ENCODE measurements around the gene ABCA13. TPM values are rescaled to one million over a fixed set of nuclear protein-coding genes. Genes with fewer than 3 reads are reported as not detected.
A peak's percentile ranks its signal among the peaks of the same experiment; 100 is the strongest.

ABCA13 gene
- total RNA-seq, 1 donor, result 0.21 TPM

GRCh38 chr7:48384180-48384752 lies 213.0 kb downstream of the ABCA13 start:
- Histone ChIP-seq H3K27me3 (ENCODE audit: insufficient read depth, low read length) (no peaks in the 10 kb centered on the region), H3K9me3 (ENCODE audit: low read depth, low read length) (no peaks in the 10 kb centered on the region), H3K4me1 (ENCODE audit: insufficient read depth, low read length) (peaks cover 13% of the 10 kb centered on the region)

DNA sequence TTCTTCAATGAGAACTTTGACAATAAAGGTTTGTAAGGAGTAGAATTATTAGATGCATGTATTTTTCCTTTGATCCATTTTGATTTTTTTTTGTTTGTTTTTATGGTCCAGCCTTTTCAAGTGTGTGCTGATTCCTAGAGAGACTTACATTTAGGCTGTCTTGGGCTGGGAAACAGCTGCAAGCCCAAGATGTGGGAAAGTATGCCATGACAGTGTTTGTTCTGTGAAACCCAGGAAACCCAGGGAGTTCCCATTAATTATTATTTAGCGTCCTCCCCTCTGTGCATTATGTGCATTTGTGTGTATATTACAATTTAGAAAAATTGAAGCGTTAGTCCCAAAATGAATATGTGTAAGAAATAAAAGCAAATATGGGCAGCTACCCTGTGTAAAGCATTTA lies 216.7 kb downstream of the ABCA13 start:
- Histone ChIP-seq H3K4me1 (ENCODE audit: insufficient read depth, low read length) (peaks cover 46% of the 10 kb centered on the region), H3K27me3 (ENCODE audit: insufficient read depth, low read length) (no peaks in the 10 kb centered on the region), H3K4me3 (ENCODE audit: low read length) (no peak overlapping the region), H3K9me3 (ENCODE audit: low read depth, low read length) (no peaks in the 10 kb centered on the region)

More at GRCh38 chr7:48384180-48384752, 213.0 kb downstream of the ABCA13 start:
- no peak overlapping the region for H3K4me3 ChIP-seq (ENCODE audit: low read length)

- Histone ChIP-seq H3K4me1 (ENCODE audit: insufficient read depth, low read length) (peaks cover 47% of the 10 kb centered on the region), H3K9me3 (ENCODE audit: low read depth, low read length) (no peaks in the 10 kb centered on the region), H3K27me3 (ENCODE audit: insufficient read depth, low read length) (no peaks in the 10 kb centered on the region), H3K4me3 (ENCODE audit: low read length) (no peak overlapping the region)
Observed at GRCh38 chr7:48388911-48389310, 217.7 kb downstream of the ABCA13 start.

- no peaks in the 10 kb centered on the region for H3K27me3 ChIP-seq (ENCODE audit: insufficient read depth, low read length)
- H3K4me1 ChIP-seq (ENCODE audit: insufficient read depth, low read length), result peaks cover 47% of the 10 kb centered on the region
- H3K4me3 ChIP-seq (ENCODE audit: low read length), result no peak overlapping the region
- H3K9me3 ChIP-seq (ENCODE audit: low read depth, low read length), result no peaks in the 10 kb centered on the region
Observed at GRCh38 chr7:48389977-48390376, 218.7 kb downstream of the ABCA13 start.

- Histone ChIP-seq H3K4me1 (ENCODE audit: insufficient read depth, low read length) (peaks cover 47% of the 10 kb centered on the region), H3K4me3 (ENCODE audit: low read length) (peak overlapping the region; percentile 15), H3K27me3 (ENCODE audit: insufficient read depth, low read length) (no peaks in the 10 kb centered on the region), H3K9me3 (ENCODE audit: low read depth, low read length) (no peaks in the 10 kb centered on the region)
Observed at GRCh38 chr7:48390388-48391327, 219.4 kb downstream of the ABCA13 start.

DNA sequence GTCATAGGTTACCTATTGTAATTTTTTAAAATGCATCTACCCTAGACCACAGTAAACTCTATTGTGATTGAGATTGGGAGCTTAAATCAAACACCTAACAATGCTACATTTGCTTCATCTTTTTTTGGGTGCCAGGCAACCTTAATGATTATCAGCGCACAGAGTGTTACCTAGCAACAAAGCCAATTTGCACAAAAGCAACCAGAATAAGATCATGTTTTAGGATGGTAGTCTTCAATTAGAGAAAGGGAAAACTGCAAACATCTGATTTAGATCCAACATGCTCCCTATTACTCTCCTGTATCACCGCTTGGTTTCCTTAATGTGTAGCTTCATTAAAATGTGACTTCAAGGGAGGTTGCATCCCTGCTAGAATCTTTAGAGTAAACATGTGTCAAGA lies 226.9 kb downstream of the ABCA13 start:
- H3K9me3 ChIP-seq (ENCODE audit: low read depth, low read length), result no peaks in the 10 kb centered on the region
- no peaks in the 10 kb centered on the region for H3K4me1 ChIP-seq (ENCODE audit: insufficient read depth, low read length)
- no peaks in the 10 kb centered on the region for H3K27me3 ChIP-seq (ENCODE audit: insufficient read depth, low read length)
- no peak overlapping the region for H3K4me3 ChIP-seq (ENCODE audit: low read length)

GRCh38 chr7:48402721-48403120 lies 231.5 kb downstream of the ABCA13 start:
- no peaks in the 10 kb centered on the region for H3K9me3 ChIP-seq (ENCODE audit: low read depth, low read length)

GRCh38 chr7:48408731-48409130 lies 237.5 kb downstream of the ABCA13 start:
- Histone ChIP-seq H3K4me3 (ENCODE audit: low read length) (no peak overlapping the region), H3K9me3 (ENCODE audit: low read depth, low read length) (no peaks in the 10 kb centered on the region), H3K4me1 (ENCODE audit: insufficient read depth, low read length) (no peaks in the 10 kb centered on the region), H3K27me3 (ENCODE audit: insufficient read depth, low read length) (no peaks in the 10 kb centered on the region)

More at GRCh38 chr7:48402721-48403120, 231.5 kb downstream of the ABCA13 start:
- H3K27me3 ChIP-seq (ENCODE audit: insufficient read depth, low read length), result no peaks in the 10 kb centered on the region
- H3K4me3 ChIP-seq (ENCODE audit: low read length), result no peak overlapping the region
- no peaks in the 10 kb centered on the region for H3K4me1 ChIP-seq (ENCODE audit: insufficient read depth, low read length)

DNA sequence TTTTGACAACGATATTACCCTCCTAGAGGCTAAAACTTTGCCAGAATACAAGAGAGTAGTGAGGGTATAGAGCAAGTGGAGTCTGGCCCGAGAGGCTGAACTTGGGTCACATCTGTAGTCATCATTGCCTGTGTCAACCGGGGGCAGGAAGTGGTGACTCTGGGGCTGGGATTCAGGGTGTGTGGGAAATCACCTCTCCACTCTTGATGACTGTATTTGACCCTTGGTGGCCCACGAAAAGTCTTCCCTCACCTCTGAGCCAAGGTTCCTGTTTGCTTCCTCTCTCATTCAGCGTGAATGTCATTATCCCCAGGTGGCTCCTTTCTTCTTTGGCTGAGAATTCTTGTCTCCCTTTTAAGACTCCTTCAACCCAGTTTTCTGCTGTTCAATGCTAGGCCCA lies 240.4 kb downstream of the ABCA13 start:
- Histone ChIP-seq H3K9me3 (ENCODE audit: low read depth, low read length) (no peaks in the 10 kb centered on the region), H3K27me3 (ENCODE audit: insufficient read depth, low read length) (no peaks in the 10 kb centered on the region), H3K4me1 (ENCODE audit: insufficient read depth, low read length) (no peaks in the 10 kb centered on the region), H3K4me3 (ENCODE audit: low read length) (no peak overlapping the region)

DNA sequence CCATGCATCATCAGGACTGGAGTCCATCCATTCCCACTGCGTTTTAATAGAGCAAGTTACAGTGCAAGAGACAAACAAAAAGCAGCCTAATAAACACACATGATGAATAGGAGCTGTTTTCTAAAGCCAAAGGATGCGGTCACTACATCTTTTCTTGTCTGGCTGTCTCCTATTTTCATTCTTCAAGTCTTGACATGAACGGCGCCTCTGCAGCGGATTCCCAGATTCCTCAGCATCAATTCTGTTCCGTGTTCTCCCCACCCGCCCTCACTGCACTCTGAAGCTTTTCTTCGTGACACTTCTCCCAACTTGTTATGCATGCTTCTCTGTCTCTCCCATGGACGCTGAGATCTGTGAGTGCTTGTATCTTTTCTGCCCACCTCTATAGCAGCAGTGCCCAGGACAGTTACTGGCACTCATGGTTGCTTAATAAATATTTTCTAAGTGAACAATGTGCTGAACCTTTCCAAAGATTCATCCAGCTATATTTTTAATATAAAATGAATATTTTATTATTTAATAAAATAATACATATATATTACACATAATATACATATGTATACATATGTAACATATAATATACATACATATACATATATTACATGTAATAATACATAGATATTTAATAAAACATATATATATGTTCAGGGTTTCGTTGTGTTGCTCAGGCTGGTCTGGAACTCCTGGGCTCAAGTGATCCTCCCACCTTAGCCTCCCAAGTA lies 242.9 kb downstream of the ABCA13 start:
- Histone ChIP-seq H3K4me3 (ENCODE audit: low read length) (no peak overlapping the region), H3K9me3 (ENCODE audit: low read depth, low read length) (no peaks in the 10 kb centered on the region), H3K4me1 (ENCODE audit: insufficient read depth, low read length) (no peaks in the 10 kb centered on the region), H3K27me3 (ENCODE audit: insufficient read depth, low read length) (no peaks in the 10 kb centered on the region)

DNA sequence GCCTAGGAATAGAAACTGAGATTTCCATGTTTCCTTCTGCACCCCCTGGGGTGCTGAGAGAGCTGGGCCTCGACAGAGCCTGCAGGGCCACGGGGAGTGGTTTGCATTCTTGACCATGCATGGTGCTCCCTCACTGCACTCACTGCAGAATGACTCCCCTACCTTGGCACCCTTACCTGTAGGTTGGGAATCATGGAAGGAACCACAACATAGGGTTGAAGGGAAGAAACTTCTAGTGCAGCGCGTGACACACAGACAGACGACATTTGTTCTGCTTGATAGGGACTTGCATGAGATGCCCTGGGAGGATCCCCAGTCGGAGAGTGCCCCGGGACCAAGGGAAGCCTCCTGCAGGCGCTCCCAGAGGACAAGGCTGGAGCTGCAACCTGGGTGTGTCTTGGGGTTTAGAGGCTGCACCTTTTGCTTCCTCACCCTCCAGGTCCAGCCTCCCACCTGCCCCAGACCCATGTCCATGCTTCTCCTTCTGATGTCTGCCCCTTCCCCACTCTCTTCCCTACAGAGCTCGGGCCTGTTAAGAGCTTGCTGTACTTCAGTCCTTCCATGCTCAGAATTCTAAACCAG lies 245.2 kb downstream of the ABCA13 start:
- H3K27me3 ChIP-seq (ENCODE audit: insufficient read depth, low read length), result no peaks in the 10 kb centered on the region
- H3K9me3 ChIP-seq (ENCODE audit: low read depth, low read length), result no peaks in the 10 kb centered on the region
- H3K4me3 ChIP-seq (ENCODE audit: low read length), result no peak overlapping the region
- no peaks in the 10 kb centered on the region for H3K4me1 ChIP-seq (ENCODE audit: insufficient read depth, low read length)

- Histone ChIP-seq H3K4me1 (ENCODE audit: insufficient read depth, low read length) (no peaks in the 10 kb centered on the region), H3K4me3 (ENCODE audit: low read length) (no peak overlapping the region), H3K27me3 (ENCODE audit: insufficient read depth, low read length) (no peaks in the 10 kb centered on the region), H3K9me3 (ENCODE audit: low read depth, low read length) (no peaks in the 10 kb centered on the region)
Observed at GRCh38 chr7:48419401-48419800, 248.1 kb downstream of the ABCA13 start.

DNA sequence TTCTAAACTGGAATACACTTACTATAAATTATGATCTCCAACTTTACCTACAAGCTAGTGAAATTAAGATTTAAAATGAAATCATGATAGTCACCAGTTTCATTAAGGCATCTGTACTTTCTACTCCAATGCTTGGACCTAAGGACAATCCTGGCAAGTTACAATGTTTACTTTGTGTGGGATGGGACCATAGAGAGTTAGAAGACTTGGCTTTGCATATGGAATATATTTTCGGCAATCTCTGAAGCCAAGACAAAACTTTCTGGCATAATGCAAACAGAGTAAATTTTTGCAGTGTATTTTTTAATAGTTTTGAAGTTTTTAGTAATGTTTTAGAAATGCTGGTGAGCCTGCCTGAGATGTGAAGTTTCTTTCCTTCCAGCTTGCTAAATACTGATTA lies 248.9 kb downstream of the ABCA13 start:
- Histone ChIP-seq H3K27me3 (ENCODE audit: insufficient read depth, low read length) (no peaks in the 10 kb centered on the region), H3K4me3 (ENCODE audit: low read length) (no peak overlapping the region), H3K4me1 (ENCODE audit: insufficient read depth, low read length) (no peaks in the 10 kb centered on the region), H3K9me3 (ENCODE audit: low read depth, low read length) (no peaks in the 10 kb centered on the region)

DNA sequence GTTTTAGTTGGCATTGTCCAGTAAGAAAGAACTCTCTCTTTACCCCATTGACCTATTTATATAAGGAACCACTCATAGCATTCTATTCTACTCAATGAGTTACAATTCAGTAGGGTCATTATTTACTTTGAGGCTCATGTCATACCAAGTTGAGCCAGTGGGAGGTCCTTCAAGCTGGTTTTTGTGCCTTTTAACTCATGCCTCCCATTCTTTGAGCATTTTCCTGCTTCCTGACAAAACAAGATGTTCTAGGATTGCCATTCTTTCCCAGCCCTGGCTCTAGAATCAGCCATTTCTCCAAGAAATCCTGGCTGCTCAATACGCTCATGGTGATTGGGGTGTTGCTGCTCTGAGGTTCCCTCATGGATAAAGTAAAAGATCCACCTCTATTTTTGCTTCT lies 250.1 kb downstream of the ABCA13 start:
- no peaks in the 10 kb centered on the region for H3K4me1 ChIP-seq (ENCODE audit: insufficient read depth, low read length)
- no peaks in the 10 kb centered on the region for H3K27me3 ChIP-seq (ENCODE audit: insufficient read depth, low read length)
- H3K9me3 ChIP-seq (ENCODE audit: low read depth, low read length), result no peaks in the 10 kb centered on the region
- no peak overlapping the region for H3K4me3 ChIP-seq (ENCODE audit: low read length)

GRCh38 chr7:48424731-48425130 lies 253.5 kb downstream of the ABCA13 start:
- H3K4me3 ChIP-seq (ENCODE audit: low read length), result no peak overlapping the region
- no peaks in the 10 kb centered on the region for H3K9me3 ChIP-seq (ENCODE audit: low read depth, low read length)
- no peaks in the 10 kb centered on the region for H3K4me1 ChIP-seq (ENCODE audit: insufficient read depth, low read length)
- no peaks in the 10 kb centered on the region for H3K27me3 ChIP-seq (ENCODE audit: insufficient read depth, low read length)

Data from mononuclear cell (primary cell).